GM12875 (cell line): ENCODE results near the gene GAPDH.

ENCODE experiments used
- H3K4me3 ChIP-seq: one replicate; pipeline ENCODE4 v1.5.1; 2011; ENCODE audit warnings: low read depth, low read length, control low read depth
- CTCF ChIP-seq: IDR thresholded peaks from 2 replicates; pipeline ENCODE4 v1.5.1; 2011; ENCODE audit warnings: low read depth, mild to moderate bottlenecking, control low read depth, inconsistent platforms, low read length, moderate library complexity, borderline replicate concordance; ENCODE audit not compliant: insufficient read depth

Gene GAPDH

GRCh38 chr12:6539707-6540134 is 5.4 kb downstream of the GAPDH start:
- TF ChIP-seq CTCF = no peak
- H3K4me3 ChIP-seq = no peak overlapping the region

- H3K4me3 ChIP-seq = peak overlapping the region; percentile 5
- 0 out of 2 replicates have a peak, but pooled peaks have one; percentile 5 for TF ChIP-seq CTCF
Observed at GRCh38 chr12:6540181-6540877, 6.0 kb downstream of the GAPDH start.

- TF ChIP-seq CTCF = no peak
- no peak overlapping the region for H3K4me3 ChIP-seq
Observed at GRCh38 chr12:6541371-6542165, 7.3 kb downstream of the GAPDH start.

GRCh38 chr12:6542209-6543009 is 8.1 kb downstream of the GAPDH start:
- no peak for TF ChIP-seq CTCF
- H3K4me3 ChIP-seq = no peak overlapping the region

GRCh38 chr12:6546016-6546415 is 11.7 kb downstream of the GAPDH start:
- H3K4me3 ChIP-seq = no peak overlapping the region
- no peak for TF ChIP-seq CTCF

- no peak for TF ChIP-seq CTCF
- no peak overlapping the region for H3K4me3 ChIP-seq
Observed at GRCh38 chr12:6547566-6547965, 13.2 kb downstream of the GAPDH start.
